Urinary bladder (tissue), 4 donors: ENCODE results near the gene NT5C1A. TPM values are rescaled to one million over a fixed set of nuclear protein-coding genes. Genes with fewer than 3 reads are reported as not detected.

Experiments
- DNase-seq: peaks from one replicate; pipeline ENCODE4 v3.0.0-alpha.2; 2015; ENCODE audit errors: extremely low spot score
- H3K27ac ChIP-seq: one replicate; pipeline ENCODE4 v1.5.1; 2013; ENCODE audit warnings: low read depth, mild to moderate bottlenecking, moderate library complexity
- H3K36me3 ChIP-seq: one replicate; pipeline ENCODE4 v1.6.1; 2013; ENCODE audit warnings: mild to moderate bottlenecking, moderate library complexity; ENCODE audit not compliant: insufficient read depth
- H3K4me1 ChIP-seq: one replicate; pipeline ENCODE4 v1.6.1; 2013; ENCODE audit warnings: mild to moderate bottlenecking, moderate library complexity; ENCODE audit not compliant: insufficient read depth
- H3K4me3 ChIP-seq: one replicate; pipeline ENCODE4 v1.5.1; 2013; ENCODE audit warnings: low read depth, low read length
- WGBS: extraction: QIAGEN DNeasy Blood & Tissue Kit; methylation state at CpG from one replicate; pipeline ENCODE4 v1.1.7; 2013; 5-methylcytosine and 5-hydroxymethylcytosine counted together
- polyA plus RNA-seq: library from polyadenylated mRNA; stranded (reverse); fragments of 200-250 nt; gene quantifications from one replicate; pipeline ENCODE4 v1.2.3, GENCODE V29; 2013
- total RNA-seq: library from RNA; depleted of rRNA; stranded (reverse); fragments of >200 nt; gene quantifications from one replicate; pipeline ENCODE4 v1.2.3, GENCODE V29; 2014
- donor health status: healthy with polysubstance abuse.
- donor health status: healthy.

The NT5C1A gene
- total and polyA plus RNA-seq, 2 donors = 0.27 to 2.1 TPM

DNA sequence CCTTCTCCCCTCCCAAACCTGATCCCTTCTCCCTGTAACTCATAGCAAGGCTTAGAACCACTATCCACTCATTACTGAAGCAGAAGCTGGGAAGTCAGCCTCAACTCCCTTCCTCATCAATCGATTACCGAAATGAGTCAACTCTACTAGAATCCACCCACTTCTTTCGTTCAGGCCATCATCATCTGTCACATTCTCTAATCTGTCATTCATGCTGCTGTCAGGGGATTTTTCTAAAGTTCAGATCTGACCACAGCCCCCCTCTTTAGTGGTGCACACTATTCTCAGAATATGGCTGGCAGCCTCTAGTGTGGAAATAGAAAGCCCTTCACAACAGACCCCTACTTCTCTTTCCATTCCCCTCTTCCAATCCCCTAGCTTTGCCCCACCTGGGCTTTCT, 5.1 kb downstream of the NT5C1A start:
- Histone ChIP-seq H3K4me1 (no peaks in the 10 kb centered on the region), H3K36me3 (no peaks in the 10 kb centered on the region), H3K27ac (no peak overlapping the region), H3K4me3 (no peak overlapping the region)
- WGBS = 89% methylated on average over 3 of the region's 3 CpGs
- no peak for DNase-seq

DNA sequence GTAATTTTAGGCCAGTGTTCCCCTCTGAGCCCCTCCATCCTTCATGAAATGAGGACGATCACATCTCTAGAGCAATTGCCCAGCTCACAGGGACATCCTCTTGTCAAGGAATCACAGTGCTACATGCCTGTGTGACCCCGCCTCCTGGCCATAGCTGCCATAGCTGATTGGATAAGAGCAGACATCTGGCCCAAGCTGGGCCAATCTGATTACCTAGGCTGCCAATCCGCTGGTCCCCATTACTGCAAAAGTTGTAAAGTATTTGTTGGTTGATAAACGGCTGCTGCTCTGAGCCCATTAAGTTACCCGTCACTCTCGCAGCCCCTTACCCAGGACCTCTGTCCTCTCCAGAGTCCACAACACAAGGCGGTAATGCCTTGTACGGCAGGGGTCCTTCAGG, 8.3 kb downstream of the NT5C1A start:
- no peaks in the 10 kb centered on the region for H3K36me3 ChIP-seq
- H3K27ac ChIP-seq = no peak overlapping the region
- H3K4me1 ChIP-seq = no peaks in the 10 kb centered on the region
- WGBS = 79% methylated on average over 8 of the region's 8 CpGs
- no peak overlapping the region for H3K4me3 ChIP-seq
- DNase-seq = no peak

DNA sequence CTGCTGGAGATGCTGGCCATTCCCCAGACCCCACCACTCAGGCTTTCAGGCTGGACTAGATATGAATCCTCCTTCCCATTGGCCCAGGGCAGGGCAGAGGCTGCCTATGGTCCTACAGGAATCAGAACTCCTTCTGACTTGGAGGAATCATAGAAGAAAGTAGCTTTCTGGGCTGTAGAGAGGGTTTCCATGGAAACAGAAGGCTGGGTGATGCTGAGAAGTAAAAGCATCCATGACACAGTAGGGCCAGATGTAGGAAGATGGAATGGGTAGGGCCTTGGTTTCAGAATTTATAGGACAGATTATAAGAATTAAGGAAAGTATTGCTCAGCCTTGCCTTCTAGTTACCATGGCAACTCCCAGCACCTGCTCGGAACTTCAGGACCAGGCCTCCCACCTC, 9.0 kb downstream of the NT5C1A start:
- Histone ChIP-seq H3K4me1 (no peaks in the 10 kb centered on the region), H3K27ac (no peak overlapping the region), H3K4me3 (no peak overlapping the region), H3K36me3 (no peaks in the 10 kb centered on the region)
- DNase-seq = no peak
- 80% methylated on average over 1 of the region's 1 CpG for WGBS

- 90% methylated on average over 5 of the region's 5 CpGs for WGBS
Measured at GRCh38 chr1:39659538-39659937, 12.4 kb downstream of the NT5C1A start.

GRCh38 chr1:39659110-39659509, 12.8 kb downstream of the NT5C1A start:
- 94% methylated on average over 12 of the region's 12 CpGs for WGBS
- no peaks in the 10 kb centered on the region for H3K36me3 ChIP-seq
- H3K4me3 ChIP-seq = no peak overlapping the region
- no peaks in the 10 kb centered on the region for H3K4me1 ChIP-seq
- no peak for DNase-seq
- no peak overlapping the region for H3K27ac ChIP-seq

More at GRCh38 chr1:39659538-39659937, 12.4 kb downstream of the NT5C1A start:
- no peak overlapping the region for H3K4me3 ChIP-seq
- no peaks in the 10 kb centered on the region for H3K4me1 ChIP-seq
- H3K27ac ChIP-seq = no peak overlapping the region
- no peak for DNase-seq
- H3K36me3 ChIP-seq = no peaks in the 10 kb centered on the region

- Histone ChIP-seq H3K4me3 (no peak overlapping the region), H3K4me1 (no peaks in the 10 kb centered on the region), H3K27ac (no peak overlapping the region), H3K36me3 (no peaks in the 10 kb centered on the region)
- no peak for DNase-seq
- WGBS = 30% methylated on average over 6 of the region's 6 CpGs
Measured at GRCh38 chr1:39657923-39658485, 13.9 kb downstream of the NT5C1A start.

DNA sequence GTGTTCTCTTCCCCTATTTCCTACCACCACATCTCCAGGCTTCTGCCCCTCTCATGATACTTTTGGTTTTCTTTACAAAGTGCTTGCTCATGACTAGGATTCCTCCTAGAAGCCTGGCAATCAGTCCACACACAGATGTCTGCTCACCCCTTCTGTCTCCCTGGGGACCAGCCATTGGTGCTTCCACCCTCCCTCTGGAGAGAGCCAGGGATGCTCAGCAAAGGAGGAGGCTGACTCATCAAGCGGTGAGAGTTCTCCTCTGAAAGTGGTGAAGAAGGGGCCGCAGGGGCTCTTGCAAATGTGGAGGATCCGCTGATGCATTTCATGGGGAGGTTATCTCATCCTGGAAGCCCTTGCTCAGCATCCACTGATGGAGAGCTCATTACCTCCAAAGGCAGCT, 14.5 kb downstream of the NT5C1A start:
- H3K4me1 ChIP-seq = no peaks in the 10 kb centered on the region
- H3K36me3 ChIP-seq = no peaks in the 10 kb centered on the region
- DNase-seq = no peak
- no peak overlapping the region for H3K4me3 ChIP-seq
- no peak overlapping the region for H3K27ac ChIP-seq
- 86% methylated on average over 3 of the region's 3 CpGs for WGBS

DNA sequence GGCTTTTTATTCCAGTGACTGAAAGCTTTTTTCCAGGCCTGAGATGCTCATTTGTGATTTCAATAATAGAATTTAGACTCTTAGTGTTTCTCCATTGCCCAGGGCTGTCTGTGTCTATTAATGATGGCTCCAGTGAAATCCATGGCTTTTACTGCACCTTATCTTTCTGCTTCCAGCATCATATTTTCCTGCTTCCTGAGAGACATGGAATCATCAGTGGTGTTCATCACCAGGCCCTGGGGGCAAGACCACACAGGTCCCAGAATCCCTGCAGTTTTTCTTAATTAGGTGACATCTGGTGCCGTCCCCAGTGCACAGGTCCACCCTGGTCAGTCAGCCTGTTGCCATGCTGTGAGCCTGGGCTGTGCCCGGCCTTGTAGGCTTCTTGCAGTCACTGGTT, 15.5 kb downstream of the NT5C1A start:
- Histone ChIP-seq H3K27ac (no peak overlapping the region), H3K36me3 (no peaks in the 10 kb centered on the region), H3K4me3 (no peak overlapping the region), H3K4me1 (no peaks in the 10 kb centered on the region)
- DNase-seq = peak; percentile 46
- WGBS = 90% methylated on average over 2 of the region's 2 CpGs

DNA sequence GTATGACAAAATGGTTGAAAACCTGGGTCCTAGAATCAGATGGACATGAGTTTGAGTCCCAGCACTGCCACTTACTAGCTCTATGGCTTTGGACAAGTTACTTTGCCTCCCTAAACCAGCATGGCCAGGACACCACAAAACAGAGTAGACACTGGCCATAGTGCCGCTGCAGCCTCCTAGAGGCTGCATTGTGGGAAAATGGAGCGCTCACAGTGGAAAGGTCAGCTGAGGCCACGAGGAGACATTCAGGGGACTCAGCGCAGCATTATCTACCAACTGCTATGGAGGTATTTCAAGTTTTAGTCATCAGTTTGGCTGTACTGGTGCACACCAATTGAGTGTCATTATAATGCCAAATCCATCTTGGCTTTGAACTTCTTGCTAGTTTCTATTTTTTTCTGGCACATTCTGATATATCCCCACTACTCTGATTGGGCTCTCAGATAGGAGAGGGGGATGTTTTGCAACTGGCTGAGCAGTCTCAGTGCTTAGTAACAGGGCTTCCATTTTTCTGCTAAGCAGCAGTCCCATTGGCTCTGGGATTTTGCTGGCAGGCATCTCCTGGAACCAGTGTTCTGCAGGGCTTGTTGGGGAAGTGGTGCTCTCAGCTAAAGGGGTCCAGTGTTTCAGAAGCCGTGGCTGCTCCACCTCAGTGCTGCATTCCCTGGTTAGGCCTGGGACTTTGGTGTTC, 16.2 kb downstream of the NT5C1A start:
- Histone ChIP-seq H3K27ac (no peak overlapping the region), H3K4me1 (no peaks in the 10 kb centered on the region), H3K36me3 (no peaks in the 10 kb centered on the region), H3K4me3 (no peak overlapping the region)
- WGBS = 78% methylated on average over 5 of the region's 5 CpGs
- DNase-seq = no peak

- no peak for DNase-seq
- H3K36me3 ChIP-seq = no peaks in the 10 kb centered on the region
- H3K27ac ChIP-seq = no peak overlapping the region
- no peak overlapping the region for H3K4me3 ChIP-seq
- 80% methylated on average over 7 of the region's 7 CpGs for WGBS
- no peaks in the 10 kb centered on the region for H3K4me1 ChIP-seq
Measured at GRCh38 chr1:39654291-39654690, 17.6 kb downstream of the NT5C1A start.

GRCh38 chr1:39653546-39654031, 18.3 kb downstream of the NT5C1A start:
- no peak for DNase-seq
- 4% methylated on average over 8 of the region's 8 CpGs for WGBS
- H3K4me3 ChIP-seq = no peak overlapping the region
- H3K27ac ChIP-seq = no peak overlapping the region
- no peaks in the 10 kb centered on the region for H3K4me1 ChIP-seq
- H3K36me3 ChIP-seq = no peaks in the 10 kb centered on the region

GRCh38 chr1:39652554-39652953, 19.4 kb downstream of the NT5C1A start:
- no peaks in the 10 kb centered on the region for H3K36me3 ChIP-seq
- WGBS = 89% methylated on average over 2 of the region's 2 CpGs
- no peak overlapping the region for H3K4me3 ChIP-seq
- no peak for DNase-seq
- no peaks in the 10 kb centered on the region for H3K4me1 ChIP-seq
- no peak overlapping the region for H3K27ac ChIP-seq

GRCh38 chr1:39652105-39652504, 19.8 kb downstream of the NT5C1A start:
- Histone ChIP-seq H3K4me1 (no peaks in the 10 kb centered on the region), H3K36me3 (no peaks in the 10 kb centered on the region), H3K4me3 (no peak overlapping the region), H3K27ac (no peak overlapping the region)
- 82% methylated on average over 6 of the region's 6 CpGs for WGBS
- DNase-seq = no peak

DNA sequence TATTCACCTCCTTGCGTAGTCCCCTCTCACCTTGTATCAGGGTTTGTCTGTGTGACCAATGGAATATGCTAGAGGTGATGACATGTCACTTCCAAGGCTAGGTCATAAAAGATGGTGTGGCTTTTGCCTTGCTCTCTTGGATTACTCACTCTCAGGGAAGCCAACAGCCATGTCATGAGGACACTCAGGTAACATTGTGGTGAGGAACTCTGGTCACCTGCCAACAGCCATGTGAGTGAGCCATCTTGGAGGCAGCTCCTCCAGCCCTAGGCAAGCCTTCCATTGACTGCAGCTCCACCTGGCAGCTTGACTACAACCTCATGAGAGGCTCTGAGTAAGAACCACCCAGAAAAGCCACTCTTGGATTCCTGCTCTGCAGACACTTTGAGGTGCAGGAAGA, 21.5 kb downstream of the NT5C1A start:
- 96% methylated on average over 1 of the region's 1 CpG for WGBS
- Histone ChIP-seq H3K4me1 (no peaks in the 10 kb centered on the region), H3K27ac (no peak overlapping the region), H3K36me3 (no peaks in the 10 kb centered on the region), H3K4me3 (no peak overlapping the region)
- DNase-seq = no peak
